ENCODE data around the gene MAX.
"Not testable (repeated sequence)": the region's sequence is repeated elsewhere in the genome, so short reads cannot be mapped to it uniquely, and the experiment has no call there.

MAX gene

DNA sequence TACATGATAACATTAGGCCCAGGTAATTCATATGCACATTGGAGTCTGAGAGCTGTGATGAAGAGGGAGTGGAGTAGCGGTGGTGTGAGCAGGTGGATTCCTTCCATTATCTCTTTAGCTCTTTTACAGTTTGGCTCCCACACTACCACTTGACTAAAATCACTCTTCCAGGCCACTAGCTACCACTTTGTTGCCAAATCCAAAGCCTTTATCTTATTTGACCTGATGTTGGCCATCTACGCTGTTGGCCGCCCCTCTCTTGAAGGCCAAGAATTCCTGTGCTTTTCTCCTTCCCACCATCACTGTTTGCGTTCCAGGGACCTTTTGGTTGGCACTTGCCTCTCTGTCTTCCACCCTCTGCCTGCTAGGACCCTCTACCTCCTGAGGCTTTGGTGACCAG, 4.0 kb upstream of the MAX start:
- in situ Hi-C loops (cut with MboI; ENCODE audit: low sequenced_read_pairs): no loop called here

DNA sequence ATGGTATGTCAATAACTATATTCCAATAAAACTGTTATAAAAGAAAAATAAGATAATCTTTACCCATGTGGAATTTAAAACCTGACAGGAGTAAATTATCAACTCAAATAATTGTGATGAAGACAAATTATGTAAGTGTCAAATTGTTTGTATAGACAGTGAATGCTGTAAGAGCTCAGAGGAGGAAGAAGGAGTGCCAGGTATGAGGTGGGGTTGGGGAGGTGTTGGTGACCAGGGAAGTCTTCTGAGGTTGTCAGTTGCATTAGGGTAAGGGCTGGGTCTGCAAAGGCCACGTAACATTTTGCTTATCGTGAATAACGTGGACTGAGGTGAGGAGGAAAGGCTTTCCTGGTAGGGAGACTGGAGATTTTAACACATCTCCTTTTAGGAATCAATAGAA, 2.5 kb upstream of the MAX start:
- in situ Hi-C loops (cut with MboI; ENCODE audit: low sequenced_read_pairs): no loop called here

DNA sequence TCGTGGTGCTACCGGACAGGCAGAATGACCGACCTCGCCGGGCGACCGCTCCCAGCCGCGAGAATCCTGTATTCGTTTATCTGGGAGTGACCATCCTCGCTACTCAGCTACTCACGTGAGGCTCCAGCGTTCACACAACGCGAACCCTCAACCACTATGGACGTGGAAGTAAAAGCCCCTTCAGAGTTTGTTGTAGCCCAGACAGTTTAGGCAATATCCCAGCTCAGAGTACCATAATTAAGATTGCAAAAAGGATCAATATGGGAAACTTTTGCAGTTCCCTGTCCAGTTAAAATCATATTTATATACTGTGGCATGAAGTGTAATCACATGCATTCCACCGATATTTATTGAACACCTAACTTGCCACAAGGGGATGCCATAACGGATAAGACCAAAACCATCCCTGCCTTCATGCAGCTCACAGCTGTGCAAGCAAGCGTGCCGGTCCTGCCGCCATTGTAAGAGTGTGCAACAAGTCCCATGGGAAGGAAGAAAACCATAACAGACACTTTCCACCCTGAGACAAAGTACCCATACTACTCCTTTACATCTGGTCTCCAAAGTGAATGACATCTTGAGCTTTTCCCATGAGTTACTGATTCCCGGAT, 938 bp upstream of the MAX start:
- in situ Hi-C loops (cut with MboI; ENCODE audit: low sequenced_read_pairs): no loop called here

DNA sequence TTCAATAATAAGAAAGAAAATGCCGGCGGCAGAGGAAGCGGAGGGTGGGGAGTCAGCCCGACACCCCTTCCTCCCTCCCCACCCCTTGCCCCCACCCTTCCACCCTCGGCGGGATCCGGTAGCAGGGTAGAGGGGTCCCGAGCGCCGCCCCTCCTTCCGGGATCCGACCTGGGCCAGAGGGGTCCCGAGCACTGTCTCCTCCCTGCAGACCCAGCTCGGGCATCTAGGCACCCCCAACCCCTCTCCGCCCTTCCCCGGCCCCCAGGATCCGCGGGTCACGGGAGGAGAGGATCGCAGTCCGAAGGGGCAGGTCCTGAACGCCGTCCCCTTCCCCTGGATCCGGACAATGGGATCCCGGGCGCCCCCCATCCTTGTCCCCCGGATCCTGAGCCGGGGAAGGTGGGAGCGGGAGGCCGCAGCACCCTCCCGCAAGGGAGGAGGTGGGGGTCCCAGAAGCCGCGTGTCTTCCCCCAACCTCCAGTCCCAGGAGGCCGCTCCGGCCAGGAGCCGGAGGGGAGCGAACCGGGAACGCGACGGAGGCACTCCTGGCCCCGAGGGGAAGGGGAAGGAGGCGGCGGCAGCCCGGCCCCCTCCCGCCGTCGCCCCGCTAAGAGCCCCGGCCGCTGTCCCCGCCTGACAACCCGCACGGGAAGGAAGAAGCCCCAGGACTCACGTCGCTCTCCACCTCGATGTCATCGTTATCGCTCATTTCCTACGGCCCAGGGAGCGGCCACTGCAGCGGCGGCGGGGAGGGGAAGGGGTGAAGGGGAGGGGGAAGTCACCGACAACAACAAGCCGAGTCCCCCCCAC, 481 bp downstream of the MAX start:
- in situ Hi-C loops (cut with MboI; ENCODE audit: low sequenced_read_pairs): no loop called here

DNA sequence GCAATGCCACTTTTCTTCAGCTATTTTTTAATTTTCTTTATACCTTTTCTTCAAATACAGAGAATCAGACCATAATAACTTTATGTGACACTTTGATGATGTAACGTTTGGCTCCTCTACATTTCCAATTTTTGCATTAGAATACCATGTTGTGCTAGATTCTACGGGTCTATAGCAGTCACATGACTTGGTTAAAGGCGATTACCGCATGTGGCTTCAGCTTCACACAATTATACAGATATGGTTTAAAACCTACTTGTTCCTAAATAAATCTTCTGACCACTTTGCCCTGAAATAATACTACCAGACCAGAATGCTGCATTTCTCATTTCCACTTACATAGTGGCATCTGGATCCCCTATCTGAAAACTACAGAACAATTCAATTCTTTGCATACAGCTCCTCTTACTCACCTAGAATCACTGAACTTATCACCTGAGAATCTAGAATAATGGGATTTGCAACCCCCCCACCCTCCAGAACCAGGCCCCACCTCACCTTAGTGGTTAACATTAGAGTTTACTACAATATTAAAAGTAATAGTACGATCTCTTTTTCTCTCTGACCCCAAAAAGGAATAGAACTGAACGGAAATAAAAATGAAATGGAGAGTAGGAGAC, 1.3 kb downstream of the MAX start:
- in situ Hi-C loops (cut with MboI; ENCODE audit: low sequenced_read_pairs): no loop called here

DNA sequence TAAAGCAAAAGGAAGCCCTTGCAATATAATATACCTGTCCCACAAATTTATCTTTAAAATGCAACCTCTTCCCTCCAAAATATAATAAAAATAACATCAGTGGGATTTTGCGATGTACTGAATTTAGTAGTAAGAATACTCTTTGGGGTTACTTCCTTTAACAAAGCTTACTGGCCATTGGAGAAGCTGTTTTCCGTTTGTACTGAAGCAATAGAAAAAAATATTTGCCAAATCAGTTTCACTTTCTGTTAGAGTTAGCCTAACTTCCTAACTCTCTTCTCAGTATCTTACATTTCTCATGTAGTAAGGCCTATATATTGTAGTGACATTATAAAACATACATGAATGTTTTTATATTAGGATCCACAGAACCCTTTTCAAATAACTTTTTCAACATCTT, 3.7 kb downstream of the MAX start:
- in situ Hi-C loops (cut with MboI; ENCODE audit: low sequenced_read_pairs): no loop called here

DNA sequence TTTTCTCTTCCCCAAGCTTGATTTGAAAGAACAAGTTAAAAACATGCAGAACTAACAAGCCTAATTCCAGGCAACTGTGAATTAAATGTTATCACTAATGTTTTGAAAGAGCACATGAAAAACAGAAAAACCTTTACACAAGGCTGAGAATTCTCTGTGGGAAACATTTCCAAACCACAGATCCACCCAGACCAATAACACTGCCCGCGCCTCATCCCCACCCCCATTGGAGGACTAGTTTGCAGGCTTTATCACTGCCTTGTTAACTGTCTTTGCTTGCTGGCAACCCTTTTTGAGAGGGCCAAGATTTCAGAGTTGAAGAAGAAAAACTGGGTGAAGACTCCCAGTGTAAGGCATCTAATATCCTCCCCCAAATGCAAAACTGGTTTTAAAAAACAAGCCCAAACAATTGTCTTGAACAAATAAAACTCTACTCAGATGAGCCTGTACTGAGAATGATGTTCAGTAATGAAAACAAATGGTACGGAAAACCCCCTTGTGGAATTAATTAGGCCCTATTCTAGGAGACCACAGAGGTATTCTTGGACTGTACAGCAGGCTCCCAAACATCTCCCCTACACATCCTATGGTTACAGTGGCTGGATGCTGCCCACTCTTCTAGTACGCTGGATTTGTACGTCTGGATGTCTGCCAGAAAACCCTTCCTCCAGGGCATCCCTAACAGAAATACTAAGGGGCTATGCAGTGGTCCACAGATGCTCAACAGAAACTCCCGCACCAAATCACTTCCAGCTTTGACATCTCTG, 5.8 kb downstream of the MAX start:
- in situ Hi-C loops (cut with MboI; ENCODE audit: low sequenced_read_pairs): no loop called here

DNA sequence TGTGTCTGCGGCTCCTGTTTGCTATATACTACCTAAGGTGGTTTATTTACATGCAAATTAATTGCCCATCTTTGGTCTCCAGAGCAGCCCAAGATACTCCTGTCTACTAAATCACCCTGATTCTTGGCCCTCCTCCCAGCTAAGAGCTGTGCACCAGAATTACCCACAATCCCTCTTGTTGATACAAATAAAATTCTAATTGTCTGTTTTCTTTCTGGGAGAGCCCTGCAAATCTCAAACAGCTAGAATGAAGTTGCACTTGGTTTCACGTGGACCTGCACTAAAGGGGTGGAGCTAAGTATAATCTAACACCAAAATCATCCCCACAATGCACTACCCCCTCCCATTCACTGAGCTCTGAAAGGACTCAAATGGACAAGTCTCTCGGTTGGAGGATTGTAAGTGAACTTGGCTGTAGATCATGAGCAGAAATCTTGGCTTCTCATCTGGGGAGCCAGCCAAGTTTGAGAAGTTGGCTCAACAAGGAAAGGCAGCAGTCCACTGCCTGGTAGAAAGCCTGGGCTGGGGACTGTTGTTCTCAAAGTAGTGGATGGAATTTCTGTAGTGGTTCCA, 6.6 kb downstream of the MAX start:
- in situ Hi-C loops (cut with MboI; ENCODE audit: low sequenced_read_pairs): no loop called here

DNA sequence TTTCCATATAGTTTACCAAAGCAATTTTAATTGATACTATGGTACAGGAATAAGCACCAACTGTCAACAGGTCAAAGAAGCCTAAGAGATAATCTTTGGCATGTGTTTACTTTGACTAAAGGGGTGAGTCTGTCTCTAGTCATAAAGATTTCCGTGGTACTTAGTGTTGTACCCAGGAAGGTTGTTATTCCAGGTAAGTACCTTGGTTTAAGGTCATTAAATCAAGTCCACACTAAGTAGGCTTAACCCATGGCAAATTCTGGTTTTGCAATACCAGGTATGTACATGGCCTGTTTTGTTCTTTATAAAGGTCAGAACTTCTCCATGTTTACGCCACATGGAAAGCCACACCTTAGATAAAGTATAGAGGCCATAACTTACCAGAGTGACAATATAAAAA, 10.0 kb downstream of the MAX start:
- in situ Hi-C loops (cut with MboI; ENCODE audit: low sequenced_read_pairs): no loop called here

DNA sequence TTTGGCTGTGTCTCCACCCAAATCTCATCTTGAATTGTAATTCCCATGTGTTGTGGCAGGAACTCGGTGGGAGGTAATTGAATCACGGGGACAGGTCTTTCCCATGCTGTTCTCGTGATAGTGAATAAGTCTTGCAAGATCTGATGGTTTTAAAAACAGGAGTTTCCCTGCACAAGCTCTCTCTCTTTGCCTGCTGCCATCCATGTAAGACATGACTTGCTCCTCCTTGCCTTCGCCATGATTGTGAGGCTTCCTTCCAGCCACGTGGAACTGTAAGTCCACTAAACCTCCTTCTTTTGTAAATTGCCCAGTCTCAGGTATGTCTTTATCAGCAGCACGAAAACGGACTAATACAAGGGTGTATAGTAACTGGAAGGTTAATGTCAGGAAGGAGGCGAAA, 14.5 kb downstream of the MAX start:
- in situ Hi-C loops (cut with MboI; ENCODE audit: low sequenced_read_pairs): not testable (repeated sequence)

DNA sequence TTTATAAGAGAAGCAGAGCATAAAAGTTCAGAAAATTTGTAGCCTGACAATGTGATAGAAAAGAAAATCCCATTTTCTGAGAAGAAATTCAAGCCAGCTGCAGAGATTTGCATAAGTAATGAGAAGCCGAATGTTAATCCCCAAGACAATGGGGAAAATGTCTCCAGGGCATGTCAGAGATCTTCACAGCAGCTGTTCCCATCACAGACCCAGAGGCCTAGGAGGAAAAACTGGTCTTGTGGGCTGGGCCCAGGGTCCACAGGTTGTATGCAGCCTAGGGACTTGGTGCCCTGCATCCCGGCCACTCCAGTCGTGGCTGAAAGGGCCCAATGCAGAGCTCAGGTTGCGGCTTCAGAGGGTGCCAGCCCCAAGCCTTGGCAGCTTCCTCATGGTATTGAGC, 15.6 kb downstream of the MAX start:
- in situ Hi-C loops (cut with MboI; ENCODE audit: low sequenced_read_pairs): not testable (repeated sequence)

DNA sequence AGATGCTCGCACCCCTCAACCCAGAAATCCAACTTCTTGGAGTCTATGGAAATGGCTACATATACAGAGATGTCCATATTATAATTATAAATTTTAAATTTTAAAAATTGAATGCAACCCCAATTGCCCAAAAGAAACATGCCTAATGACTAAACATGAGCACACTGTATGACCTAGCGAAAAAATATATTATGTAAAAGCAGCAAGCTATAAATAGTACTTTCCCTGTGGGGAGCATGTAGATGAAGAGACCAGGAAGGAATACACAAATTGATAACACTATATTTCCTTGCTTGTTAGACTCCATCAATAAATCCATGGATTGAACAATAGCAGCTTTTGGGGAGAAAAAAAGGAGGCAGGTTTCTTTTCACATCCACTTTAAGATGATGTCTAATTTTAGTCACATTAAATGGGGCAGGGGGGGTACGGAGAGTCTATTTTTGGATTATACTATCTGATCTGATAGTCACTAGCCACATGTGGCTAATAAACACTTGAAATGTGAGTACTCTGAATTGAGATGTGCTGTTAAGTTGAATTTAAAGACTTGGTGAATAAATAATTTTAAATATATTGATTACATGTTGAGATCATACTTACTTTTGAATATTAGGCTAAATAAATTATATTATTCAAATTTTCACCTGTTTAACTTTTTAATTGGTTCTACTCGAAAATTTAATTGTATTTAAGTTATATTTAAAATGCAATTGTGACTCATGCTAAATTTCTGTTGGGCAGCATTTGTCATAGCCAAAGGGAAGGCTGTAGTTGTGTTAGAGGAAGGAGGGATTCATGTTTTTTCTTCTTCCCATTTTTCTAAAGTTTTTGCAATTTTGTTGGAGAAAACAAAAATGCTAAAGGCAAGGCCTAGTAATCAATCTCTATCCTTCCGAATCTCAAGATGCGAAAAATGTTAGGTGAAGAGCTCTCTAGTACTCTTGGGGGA, 17.5 kb downstream of the MAX start:
- in situ Hi-C loops (cut with MboI; ENCODE audit: low sequenced_read_pairs): no loop called here

DNA sequence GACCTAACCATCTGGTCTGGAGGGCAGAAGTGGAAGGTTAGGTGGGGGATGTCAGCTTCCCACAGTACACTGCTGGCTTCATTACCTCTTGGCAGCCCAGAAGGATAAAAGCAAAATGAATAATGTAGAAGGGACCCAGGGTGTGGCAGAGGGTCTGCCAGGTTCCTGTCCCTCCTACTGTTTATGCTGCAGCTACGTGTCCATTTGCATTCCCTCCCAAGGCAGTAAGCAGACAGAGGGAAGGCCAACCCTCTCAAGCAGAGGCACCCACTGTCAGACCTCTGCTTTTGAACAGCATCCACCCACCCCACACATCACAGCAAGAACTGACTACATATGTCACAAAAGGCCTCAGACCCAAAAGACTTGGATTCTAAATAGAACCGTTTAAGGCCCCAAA, 19.4 kb downstream of the MAX start:
- in situ Hi-C loops (cut with MboI; ENCODE audit: low sequenced_read_pairs): no loop called here

DNA sequence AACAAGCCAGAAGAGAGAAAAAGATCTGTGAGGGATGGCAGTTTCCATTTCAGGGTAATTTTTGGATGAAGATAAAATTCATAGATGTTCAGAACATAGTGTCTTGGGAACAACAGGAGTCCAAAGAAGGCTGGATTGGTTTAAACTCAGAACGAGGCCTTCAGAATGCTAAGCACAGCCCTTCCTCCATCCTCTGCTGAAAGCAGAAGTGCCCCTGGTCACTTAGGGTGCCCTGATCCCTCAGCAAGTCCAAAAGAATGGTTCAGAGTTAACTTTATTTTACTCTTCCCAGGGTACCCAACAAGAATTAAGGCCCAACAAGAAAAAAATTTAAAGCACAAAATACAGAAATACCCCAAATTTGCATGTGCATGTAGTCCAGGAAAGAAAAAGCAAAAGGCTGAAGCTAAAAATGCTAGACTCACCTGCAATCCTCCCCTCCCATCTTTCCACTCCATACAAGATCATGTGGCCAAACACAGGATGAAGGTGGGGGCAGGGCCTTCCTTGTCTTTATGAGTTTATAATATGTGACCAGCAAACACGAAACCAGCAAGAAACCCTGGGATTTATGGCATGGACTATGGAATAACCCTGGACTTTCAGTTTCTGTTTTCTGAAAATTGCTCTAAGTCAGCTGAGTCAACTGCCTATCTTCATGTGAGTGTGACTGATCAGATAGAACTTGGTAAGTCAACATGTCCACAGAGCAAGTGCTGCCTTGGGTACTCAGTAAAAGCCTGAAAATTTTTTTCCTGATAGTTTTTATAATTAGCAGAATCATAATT, 21.2 kb downstream of the MAX start:
- in situ Hi-C loops (cut with MboI; ENCODE audit: low sequenced_read_pairs): no loop called here

DNA sequence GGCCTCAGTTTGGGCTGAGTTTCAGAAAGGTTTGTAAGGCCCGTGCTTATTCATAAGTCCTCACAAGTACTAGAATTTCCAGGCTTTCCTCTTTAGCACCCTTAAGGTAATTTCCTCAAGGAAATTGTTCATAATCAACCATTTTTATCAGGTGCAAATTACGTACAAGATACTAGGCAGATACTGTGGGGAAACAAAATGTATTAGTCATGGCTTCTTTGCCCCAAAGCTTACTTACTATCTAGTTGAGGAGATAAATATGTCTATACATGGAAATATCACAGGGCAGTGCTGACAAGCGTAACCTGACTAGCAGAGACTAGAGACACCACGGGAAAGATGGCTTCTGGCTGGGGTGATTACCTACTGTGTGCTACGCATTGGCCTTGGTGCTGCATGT, 22.5 kb downstream of the MAX start:
- in situ Hi-C loops (cut with MboI; ENCODE audit: low sequenced_read_pairs): no loop called here

DNA sequence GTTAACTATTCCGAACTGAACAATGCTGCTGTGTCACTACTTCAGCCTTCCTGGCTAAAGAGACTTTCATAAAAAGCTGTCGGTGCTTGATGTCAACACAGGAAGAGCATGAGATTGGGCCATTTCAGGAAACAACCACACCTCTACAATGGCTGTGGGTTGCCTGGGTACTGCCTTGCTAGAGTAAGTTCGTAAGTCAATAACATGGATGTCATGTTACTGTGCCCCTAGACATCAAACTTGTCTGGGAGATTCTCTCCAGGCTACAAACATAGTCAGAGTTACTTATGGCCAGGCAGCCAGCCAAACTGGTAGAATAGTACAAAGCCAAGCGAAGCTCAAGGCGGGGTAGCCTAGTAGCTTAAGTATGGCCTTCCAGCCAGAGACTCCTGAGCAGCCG, 23.1 kb downstream of the MAX start:
- in situ Hi-C loops (cut with MboI; ENCODE audit: low sequenced_read_pairs): no loop called here

DNA sequence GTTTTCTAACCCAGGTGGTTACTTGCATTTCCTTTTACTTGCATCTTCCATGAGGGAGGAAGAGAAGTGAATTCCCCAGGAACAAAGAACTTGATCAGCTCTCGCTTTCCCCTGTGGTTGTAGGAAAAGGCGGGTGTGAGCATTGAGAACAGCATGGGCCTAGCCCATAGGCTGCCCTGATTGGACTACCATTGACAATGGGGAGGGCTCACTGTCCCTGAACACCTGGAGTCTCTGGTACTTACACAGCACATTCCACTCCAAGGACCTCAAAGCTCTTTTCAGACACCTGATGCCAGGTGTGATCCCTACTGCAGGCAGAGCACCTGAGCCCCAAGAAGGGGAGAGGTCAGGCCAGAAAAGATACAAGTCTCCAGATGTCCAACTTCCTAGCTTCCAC, 25.0 kb downstream of the MAX start:
- in situ Hi-C loops (cut with MboI; ENCODE audit: low sequenced_read_pairs): no loop called here

DNA sequence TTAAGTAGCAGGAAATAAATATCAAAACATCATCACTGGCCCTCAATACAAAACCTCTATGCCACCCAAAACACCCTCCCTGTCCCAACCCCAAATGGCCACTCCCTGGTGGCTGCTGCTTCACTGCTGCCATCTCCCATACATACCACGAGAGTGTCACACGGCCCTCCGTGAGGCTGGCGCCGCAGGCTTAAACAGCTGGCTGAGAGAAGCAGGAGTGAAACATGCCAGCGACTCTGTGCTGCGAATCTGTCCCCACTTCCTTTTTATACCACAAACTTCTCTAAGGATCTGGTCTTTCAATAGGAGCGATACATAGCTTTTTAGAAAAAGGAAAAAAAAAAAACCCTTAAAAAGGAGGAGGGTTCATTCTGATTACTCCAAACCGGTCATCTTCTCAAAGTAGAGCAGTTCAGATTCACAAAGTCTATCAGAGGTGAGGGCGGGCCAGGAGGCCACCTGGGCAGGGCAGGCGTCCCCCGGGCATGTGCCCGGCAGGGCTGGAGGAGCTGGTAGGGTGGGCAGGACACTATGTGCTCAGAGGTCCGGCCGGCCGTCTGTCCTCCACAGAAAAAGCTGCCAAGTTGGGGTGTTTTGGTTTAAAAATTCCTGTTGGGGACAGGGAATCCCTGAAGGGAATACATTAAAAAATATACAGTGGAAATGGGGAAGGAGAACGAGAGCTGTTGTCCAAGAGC, 26.5 kb downstream of the MAX start:
- in situ Hi-C loops (cut with MboI; ENCODE audit: low sequenced_read_pairs): no loop called here

Measured in hTERT RPE-1 (cell line).